Measurements from ENCODE around the gene SPA17. TPM values are rescaled to one million over a fixed set of nuclear protein-coding genes. Genes with fewer than 3 reads are reported as not detected.

The SPA17 gene
- total RNA-seq, 1 donor from 2014 or later = 8.9 TPM

GRCh38 chr11:124724979-124725718 is 51.4 kb downstream of the SPA17 start:
- no peak for DNase-seq (ENCODE audit: low spot score)

GRCh38 chr11:124725719-124726105 is 52.0 kb downstream of the SPA17 start:
- DNase-seq (ENCODE audit: low spot score) = no peak

GRCh38 chr11:124727474-124727873 is 53.8 kb downstream of the SPA17 start:
- DNase-seq (ENCODE audit: low spot score) = no peak

GRCh38 chr11:124728134-124728533 is 54.4 kb downstream of the SPA17 start:
- no peak for DNase-seq (ENCODE audit: low spot score)

GRCh38 chr11:124729571-124729970 is 55.9 kb downstream of the SPA17 start:
- DNase-seq (ENCODE audit: low spot score) = no peak

GRCh38 chr11:124732230-124732629 is 58.5 kb downstream of the SPA17 start:
- no peak for DNase-seq (ENCODE audit: low spot score)

- no peak for DNase-seq (ENCODE audit: low spot score)
Observed at GRCh38 chr11:124736736-124737135, 63.0 kb downstream of the SPA17 start.

GRCh38 chr11:124737638-124738305 is 64.1 kb downstream of the SPA17 start:
- DNase-seq (ENCODE audit: low spot score) = no peak

GRCh38 chr11:124738713-124739478 is 65.2 kb downstream of the SPA17 start:
- DNase-seq (ENCODE audit: low spot score) = no peak

GRCh38 chr11:124739479-124740276 is 66.0 kb downstream of the SPA17 start, which contains the start of gene NRGN:
Gene NRGN (plus strand): TSS chr11:124739942. CDS start chr11:124740085, 143 bp downstream.
- peak; percentile 95 for DNase-seq (ENCODE audit: low spot score)

GRCh38 chr11:124740277-124740882 is 66.7 kb downstream of the SPA17 start:
- DNase-seq (ENCODE audit: low spot score) = no peak

GRCh38 chr11:124742555-124742954 is 68.9 kb downstream of the SPA17 start:
- no peak for DNase-seq (ENCODE audit: low spot score)

- no peak for DNase-seq (ENCODE audit: low spot score)
Observed at GRCh38 chr11:124743050-124743449, 69.3 kb downstream of the SPA17 start.

GRCh38 chr11:124745270-124745834 is 71.6 kb downstream of the SPA17 start:
- DNase-seq (ENCODE audit: low spot score) = no peak

GRCh38 chr11:124745835-124746620 is 72.3 kb downstream of the SPA17 start:
- no peak for DNase-seq (ENCODE audit: low spot score)

- peak; percentile 28 for DNase-seq (ENCODE audit: low spot score)
Observed at GRCh38 chr11:124746621-124747243, 73.0 kb downstream of the SPA17 start.

All from umbilical cord (tissue), 2 donors.